HG03039 (cell line): ENCODE data around the gene NEU4.

Source experiments
- ATAC-seq: cut with Tn5 transposase; IDR thresholded peaks from one replicate; pipeline ENCODE4 v1.9.1; 2021; ENCODE audit warnings: mild to moderate bottlenecking, moderate library complexity; ENCODE audit not compliant: unreplicated experiment

NEU4 gene

GRCh38 chr2:241862775-241863535, 54.0 kb downstream of the NEU4 start:
- no peak for ATAC-seq

GRCh38 chr2:241863536-241863954, 54.6 kb downstream of the NEU4 start:
- no peak for ATAC-seq

- ATAC-seq, result no peak
Measured at GRCh38 chr2:241864168-241864849, 55.3 kb downstream of the NEU4 start.

- ATAC-seq, result no peak
Measured at GRCh38 chr2:241864850-241865213, 55.8 kb downstream of the NEU4 start.

GRCh38 chr2:241865416-241865956, 56.5 kb downstream of the NEU4 start:
- ATAC-seq, result no peak

- ATAC-seq, result no peak
Measured at GRCh38 chr2:241865957-241866789, 57.2 kb downstream of the NEU4 start.
